Prostate gland (tissue), 2 donors: ENCODE results near the gene RPUSD3.

Source experiments
- CTCF ChIP-seq, 4 experiments: fragments of 200-600 bp in 2 of 4; fragments of 450-650 bp in 2 of 4; sonication (generic) in 2 of 4; IDR thresholded peaks; 1 replicate in 3 of 4; 2 replicates in 1 of 4; pipeline ENCODE4 v1.5.1; 2016 to 2019; ENCODE audit warnings: antibody characterized with exemption in 4 of 4, mild to moderate bottlenecking in 2 of 4, moderate library complexity in 2 of 4
- POLR2A ChIP-seq: fragments of 450-650 bp; IDR thresholded peaks from one replicate; pipeline ENCODE4 v1.6.1; 2016; ENCODE audit warnings: antibody characterized with exemption, mild to moderate bottlenecking

GRCh38 chr3:9859530-9860025, 15.8 kb upstream of the RPUSD3 start:
- TF ChIP-seq POLR2A (no peak), CTCF (IDR thresholded peaks at IDR 0.05) (no peak)
